Motor neuron (in vitro differentiated cells): ENCODE data around the gene PITHD1. TPM values are rescaled to one million over a fixed set of nuclear protein-coding genes. Genes with fewer than 3 reads are reported as not detected.
"Not testable (repeated sequence)": the region's sequence is repeated elsewhere in the genome, so short reads cannot be mapped to it uniquely, and the experiment has no call there.

Experiments
- ATAC-seq, 8 experiments: fragments of 200-7000 bp; cut with Tn5 transposase; replicated peaks in 6 of 8; 2 replicates each; pipeline ENCODE4 v1.8.0; 2021; ENCODE audit warnings: mild to moderate bottlenecking in 8 of 8, moderate library complexity in 8 of 8
- H3K27ac ChIP-seq, 2 donors: fragments of 250-450 bp; sonication (Bioruptor Pico); 2 replicates each; pipeline ENCODE4 v1.9.0; 2021; ENCODE audit warnings: antibody characterized with exemption in 2 of 2, mild to moderate bottlenecking in 2 of 2, moderate library complexity in 1 of 2
- H3K4me1 ChIP-seq, 2 donors: fragments of 250-450 bp; sonication (Bioruptor Pico); replicated peaks in 1 of 2; 2 replicates each; pipeline ENCODE4 v1.6.1; 2021; ENCODE audit warnings: antibody characterized with exemption in 2 of 2, mild to moderate bottlenecking in 2 of 2, moderate library complexity in 1 of 2
- H3K4me3 ChIP-seq, 5 donors: fragments of 250-450 bp; sonication (Bioruptor Pico); 2 replicates each; pipeline ENCODE4 v1.9.0; 2021; ENCODE audit warnings: antibody characterized with exemption in 5 of 5, mild to moderate bottlenecking in 5 of 5, moderate library complexity in 4 of 5
- WGBS, 10 experiments: fragments of 450-650 bp; shearing (Covaris generic); methylation state at CpG; one replicate each; pipeline ENCODE4 v1.0.0; 2022; 5-methylcytosine and 5-hydroxymethylcytosine counted together
- in situ Hi-C, 9 experiments: fragments of 400-800 bp; cut with MboI; loops; one replicate each; pipeline ENCODE4 v1.15.0; 2021; ENCODE audit warnings: low sequenced_read_pairs in 9 of 9, low pct_unique_long_range_greater_than_20kb in 2 of 9; ENCODE audit not compliant: unreplicated experiment in 9 of 9
- total RNA-seq, 8 experiments: library from RNA; unstranded; fragments of 300-600 nt; gene quantifications; 2 replicates each; pipeline versions ENCODE4 v1.2.3 to v1.2.4, GENCODE V29; 2022

Gene PITHD1
- total RNA-seq, 8 experiments from 2014 or later = 40.1 to 106 (median 82.9) TPM

GRCh38 chr1:23787701-23788100, 9.5 kb downstream of the PITHD1 start:
- no peak overlapping the region for H3K27ac ChIP-seq
- in situ Hi-C loops = no loop called here
- WGBS, 10 experiments = 60 to 100% (median 93%) methylated on average over 1 to 3 of the region's 3 CpGs; no CpG with 5 or more reads in 2 of the 10 experiments
- no peak for ATAC-seq
- no peak overlapping the region for H3K4me3 ChIP-seq
- H3K4me1 ChIP-seq = peaks cover 11 to 15% of the 10 kb centered on the region in 2 donors

- ATAC-seq = no peak
- WGBS, 10 experiments = 93 to 100% (median 100%) methylated on average over 1 to 3 of the region's 3 CpGs; no CpG with 5 or more reads in 2 of the 10 experiments
Observed at GRCh38 chr1:23788695-23789094, 10.5 kb downstream of the PITHD1 start.

GRCh38 chr1:23790696-23791515, 12.7 kb downstream of the PITHD1 start, which contains the start of gene LYPLA2:
TSS of gene LYPLA2 (plus strand) at chr1:23791145. CDS start at chr1:23792683, 1,538 bp downstream.
- Histone ChIP-seq H3K4me3 (peak within 1 kb of the TSS; percentile 51 to 76 (median 64)), H3K4me1 (peaks cover 21 to 23% of the 10 kb centered on the region in 2 donors), H3K27ac (peak within 1 kb of the TSS; percentile 64 to 79)
- peak; percentile 82 to 92 (median 88) for ATAC-seq
- WGBS, 10 experiments = 0 to 11% (median 6%) methylated on average over 1 to 11 of the region's 47 CpGs; no CpG with 5 or more reads in 3 of the 10 experiments
- in situ Hi-C loops = no loop called here

More at GRCh38 chr1:23788695-23789094, 10.5 kb downstream of the PITHD1 start:
- Histone ChIP-seq H3K27ac (no peak overlapping the region), H3K4me3 (no peak overlapping the region), H3K4me1 (peaks cover 21 to 23% of the 10 kb centered on the region in 2 donors)
- in situ Hi-C loops = no loop called here

- 0% methylated on average over 1 to 10 of the region's 15 CpGs; no CpG with 5 or more reads in 5 of the 10 experiments for WGBS, 10 experiments
- Histone ChIP-seq H3K4me3 (peak overlapping the region; percentile 51 to 76 (median 64)), H3K27ac (peak overlapping the region; percentile 64 to 79), H3K4me1 (peaks cover 21 to 23% of the 10 kb centered on the region in 2 donors)
- peak; percentile 1 to 9 (median 3) for ATAC-seq
- in situ Hi-C loops = no loop called here
Observed at GRCh38 chr1:23791516-23792047, 13.4 kb downstream of the PITHD1 start.

GRCh38 chr1:23792151-23792945, 14.1 kb downstream of the PITHD1 start:
- ATAC-seq = peak in 1 of 8 experiments; percentile 4
- 54 to 59% methylated on average over 6 of the region's 19 CpGs; no CpG with 5 or more reads in 8 of the 10 experiments for WGBS, 10 experiments
- peak overlapping the region; percentile 51 to 76 (median 64) for H3K4me3 ChIP-seq

GRCh38 chr1:23793018-23793781, 15.0 kb downstream of the PITHD1 start:
- 40 to 100% (median 77%) methylated on average over 1 to 6 of the region's 16 CpGs; no CpG with 5 or more reads in 3 of the 10 experiments for WGBS, 10 experiments
- in situ Hi-C loops = no loop called here
- Histone ChIP-seq H3K27ac (no peak overlapping the region), H3K4me1 (peaks cover 21 to 23% of the 10 kb centered on the region in 2 donors), H3K4me3 (peak overlapping the region in 1 of 5 donors; percentile 6)
- ATAC-seq = peak in 6 of 8 experiments; percentile 6 to 56 (median 21)

More at GRCh38 chr1:23792151-23792945, 14.1 kb downstream of the PITHD1 start:
- peaks cover 21 to 23% of the 10 kb centered on the region in 2 donors for H3K4me1 ChIP-seq
- H3K27ac ChIP-seq = no peak overlapping the region
- in situ Hi-C loops = no loop called here

- no peak for ATAC-seq
- H3K4me1 ChIP-seq = peaks cover 24 to 25% of the 10 kb centered on the region in 2 donors
- in situ Hi-C loops = no loop called here
- H3K4me3 ChIP-seq = no peak overlapping the region
- no peak overlapping the region for H3K27ac ChIP-seq
- 80 to 100% methylated on average over 1 of the region's 21 CpGs; no CpG with 5 or more reads in 8 of the 10 experiments for WGBS, 10 experiments
Observed at GRCh38 chr1:23793861-23794731, 15.9 kb downstream of the PITHD1 start.

- ATAC-seq = not testable (repeated sequence)
Observed at GRCh38 chr1:23794732-23795182, 16.5 kb downstream of the PITHD1 start.

GRCh38 chr1:23795676-23796465, 17.7 kb downstream of the PITHD1 start:
- WGBS, 10 experiments = 80 to 86% methylated on average over 1 to 7 of the region's 16 CpGs; no CpG with 5 or more reads in 8 of the 10 experiments
- Histone ChIP-seq H3K4me3 (no peak overlapping the region), H3K27ac (no peak overlapping the region), H3K4me1 (peaks cover 24 to 26% of the 10 kb centered on the region in 2 donors)
- in situ Hi-C loops = no loop called here
- no peak for ATAC-seq

More at GRCh38 chr1:23794732-23795182, 16.5 kb downstream of the PITHD1 start:
- 100% methylated on average over 1 to 2 of the region's 9 CpGs; no CpG with 5 or more reads in 8 of the 10 experiments for WGBS, 10 experiments
- in situ Hi-C loops, H3K27ac ChIP-seq, H3K4me3 ChIP-seq: not testable (repeated sequence)
- H3K4me1 ChIP-seq = peaks cover 30 to 31% of the 10 kb centered on the region in 2 donors

GRCh38 chr1:23796466-23797271, 18.5 kb downstream of the PITHD1 start:
- Histone ChIP-seq H3K4me1 (peaks cover 28% of the 10 kb centered on the region in 2 donors), H3K27ac (no peak overlapping the region), H3K4me3 (no peak overlapping the region)
- WGBS, 10 experiments = 17 to 97% (median 93%) methylated on average over 3 to 12 of the region's 17 CpGs; no CpG with 5 or more reads in 5 of the 10 experiments
- no peak for ATAC-seq
- in situ Hi-C loops = no loop called here
